Stromal cell of bone marrow (primary cell): ENCODE measurements around the gene CPTP.
"Not testable (repeated sequence)": the region's sequence is repeated elsewhere in the genome, so short reads cannot be mapped to it uniquely, and the experiment has no call there.

Source experiments
- DNase-seq: peaks from one replicate; pipeline ENCODE4 v3.0.0-alpha.2; 2012; ENCODE audit warnings: low read depth

CPTP gene

GRCh38 chr1:1366699-1367066 lies 42.1 kb downstream of the CPTP start:
- no peak for DNase-seq

- no peak for DNase-seq
Observed at GRCh38 chr1:1367315-1367714, 42.7 kb downstream of the CPTP start.

- not testable (repeated sequence) for DNase-seq
Observed at GRCh38 chr1:1370094-1370493, 45.5 kb downstream of the CPTP start.

- no peak for DNase-seq
Observed at GRCh38 chr1:1370771-1371300, 46.2 kb downstream of the CPTP start.

GRCh38 chr1:1371364-1371745 lies 46.8 kb downstream of the CPTP start:
- no peak for DNase-seq

- no peak for DNase-seq
Observed at GRCh38 chr1:1371746-1372711, 47.4 kb downstream of the CPTP start.

- DNase-seq: no peak
Observed at GRCh38 chr1:1373051-1373814, 48.6 kb downstream of the CPTP start.

DNA sequence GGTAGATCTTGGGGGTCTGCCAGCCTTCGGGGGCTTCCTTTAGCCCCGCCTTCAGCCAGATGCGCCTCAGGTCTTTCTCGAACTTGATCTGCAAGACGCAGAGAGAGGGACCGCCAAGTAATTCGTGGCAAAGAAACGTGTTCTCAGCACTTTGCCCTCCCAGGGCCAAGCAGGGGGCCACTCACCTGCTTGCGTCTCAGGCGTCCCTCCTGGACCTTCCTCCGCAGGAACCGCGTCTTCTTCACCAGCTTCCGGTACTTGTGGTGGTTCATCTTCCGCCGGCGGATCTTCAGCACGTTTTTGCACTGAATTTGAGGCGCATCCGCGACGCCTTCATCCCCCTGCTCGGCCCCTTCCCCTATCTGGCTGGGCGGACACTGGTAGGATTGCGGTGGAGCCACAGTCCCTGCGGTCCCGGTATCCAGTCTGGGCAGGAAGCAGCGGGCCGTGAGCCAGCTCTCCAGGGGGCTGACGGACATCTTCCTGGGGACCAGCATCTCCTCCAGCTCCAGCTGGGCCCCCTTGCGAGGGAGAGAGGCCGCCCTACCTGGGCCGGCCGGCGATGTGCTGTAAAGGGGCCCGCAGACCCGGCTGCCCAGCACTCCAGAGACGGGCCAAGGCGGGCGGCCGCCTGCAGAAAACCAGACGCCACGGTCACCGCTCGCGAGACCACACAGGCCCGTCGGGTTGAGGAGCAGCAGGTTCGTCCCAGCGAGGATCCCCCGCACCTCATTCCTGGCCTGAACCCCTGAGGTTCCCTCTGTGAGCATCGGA lies 49.4 kb downstream of the CPTP start:
- no peak for DNase-seq

DNA sequence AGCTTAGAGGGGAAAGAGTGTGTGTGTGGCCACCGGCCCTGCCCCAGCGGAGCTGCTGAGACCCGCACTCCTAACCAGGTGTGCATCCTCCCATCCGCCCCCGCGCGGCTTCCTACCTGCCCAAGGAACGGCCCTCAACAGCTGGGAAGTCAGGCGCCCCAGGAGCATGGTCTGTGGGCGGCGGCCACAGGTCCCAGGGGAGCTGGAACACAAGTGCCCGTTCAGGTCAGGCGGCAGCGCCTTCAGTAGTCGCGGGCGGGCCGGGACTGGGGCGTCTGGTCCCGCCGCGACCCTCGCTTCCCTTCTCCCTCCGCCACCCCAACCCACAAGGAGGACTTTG lies 50.0 kb downstream of the CPTP start:
- DNase-seq: no peak

DNA sequence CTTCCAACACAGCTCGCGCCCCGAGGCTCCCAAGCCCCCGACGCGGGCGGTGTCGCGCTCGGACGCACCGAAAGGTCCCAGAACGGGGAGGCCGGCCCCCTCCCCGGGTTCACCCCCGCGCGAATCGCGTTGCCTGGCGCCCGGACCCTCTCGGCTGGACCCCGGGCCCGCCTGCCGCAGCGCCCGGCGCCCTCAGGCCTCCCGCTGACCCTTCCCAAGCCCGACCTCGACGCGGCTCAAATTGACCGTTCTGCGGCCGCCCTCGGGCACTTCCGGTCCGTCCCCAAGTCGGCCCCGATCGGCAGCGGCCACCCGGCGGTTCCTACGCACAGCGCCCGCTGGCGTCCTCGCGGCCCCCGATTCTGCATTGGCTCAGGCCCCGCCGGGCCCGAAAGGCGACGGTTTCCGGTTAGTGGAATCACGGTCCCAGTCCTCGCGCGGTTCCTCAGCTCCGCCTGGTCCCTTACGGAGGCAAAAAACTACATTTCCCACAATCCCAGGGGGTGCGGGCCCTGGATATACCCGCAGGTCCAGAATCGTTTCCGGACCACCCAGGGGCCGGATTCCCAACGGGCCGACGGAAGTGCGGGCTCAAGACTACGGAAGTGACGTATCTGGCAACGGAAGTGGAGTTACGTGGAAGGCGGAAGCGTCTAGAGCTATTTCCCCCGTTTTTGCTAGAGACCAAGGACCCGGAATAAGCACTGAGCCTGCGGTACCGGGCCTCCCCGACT lies 50.5 kb downstream of the CPTP start, which contains the start of gene AURKAIP1:
AURKAIP1 (minus strand) TSS at position 279 of the 734 bp plus-strand sequence. CDS start 451 bp downstream, outside the sequence.
- peak; percentile 100 for DNase-seq

GRCh38 chr1:1376551-1377226 lies 52.1 kb downstream of the CPTP start:
- DNase-seq: no peak

DNA sequence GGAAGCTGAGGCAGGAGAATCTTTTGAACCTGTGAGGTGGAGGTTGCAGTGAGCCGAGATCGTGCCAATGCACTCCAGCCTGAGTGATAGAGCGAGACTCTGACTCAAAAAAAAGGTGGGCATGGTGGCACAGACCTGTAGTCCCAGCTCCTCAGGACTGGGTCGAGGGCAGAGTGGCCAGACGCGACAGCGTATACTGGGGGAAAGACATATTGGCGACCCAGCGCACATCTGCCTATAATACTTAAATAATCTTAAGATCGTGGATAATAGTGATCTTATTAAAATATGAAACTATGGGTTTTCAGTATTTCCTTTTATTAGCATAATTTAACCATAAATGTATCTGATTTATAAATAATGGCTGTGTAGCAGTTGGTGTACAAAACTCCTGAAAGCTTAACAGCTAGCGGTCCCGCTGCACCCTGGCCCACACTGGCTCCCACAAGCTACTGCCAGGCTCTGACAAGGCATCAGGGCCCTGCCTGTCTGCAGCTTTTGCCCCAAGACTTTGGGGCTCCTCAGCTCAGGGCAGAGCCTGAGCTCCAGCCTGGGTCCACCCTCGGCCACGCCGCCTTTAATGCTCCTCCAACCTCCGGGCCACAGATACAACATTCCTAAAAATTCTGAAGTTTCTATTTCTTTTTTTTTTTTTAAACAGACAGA lies 53.1 kb downstream of the CPTP start:
- DNase-seq: no peak
